H54 (cell line): ENCODE results near the gene MAP4K4.

Source experiments
- DNase-seq: peaks from one replicate; pipeline ENCODE4 v3.0.0; 2011; ENCODE audit warnings: low spot score, mixed read lengths; ENCODE audit not compliant: insufficient read length
- FAIRE-seq: peaks from 3 replicates; lab custom pipeline; 2011; peaks lifted over from hg19 to GRCh38; lab: Jason Lieb, UNC
- POLR2A ChIP-seq: IDR thresholded peaks from 2 replicates; pipeline ENCODE4 v1.6.1; 2011; ENCODE audit warnings: low read depth, mild to moderate bottlenecking, low read length

Gene MAP4K4

GRCh38 chr2:101698844-101699754, 1.6 kb downstream of the MAP4K4 start:
- FAIRE-seq (no peak), DNase-seq (peak; percentile 18)
- TF ChIP-seq POLR2A = no peak

DNA sequence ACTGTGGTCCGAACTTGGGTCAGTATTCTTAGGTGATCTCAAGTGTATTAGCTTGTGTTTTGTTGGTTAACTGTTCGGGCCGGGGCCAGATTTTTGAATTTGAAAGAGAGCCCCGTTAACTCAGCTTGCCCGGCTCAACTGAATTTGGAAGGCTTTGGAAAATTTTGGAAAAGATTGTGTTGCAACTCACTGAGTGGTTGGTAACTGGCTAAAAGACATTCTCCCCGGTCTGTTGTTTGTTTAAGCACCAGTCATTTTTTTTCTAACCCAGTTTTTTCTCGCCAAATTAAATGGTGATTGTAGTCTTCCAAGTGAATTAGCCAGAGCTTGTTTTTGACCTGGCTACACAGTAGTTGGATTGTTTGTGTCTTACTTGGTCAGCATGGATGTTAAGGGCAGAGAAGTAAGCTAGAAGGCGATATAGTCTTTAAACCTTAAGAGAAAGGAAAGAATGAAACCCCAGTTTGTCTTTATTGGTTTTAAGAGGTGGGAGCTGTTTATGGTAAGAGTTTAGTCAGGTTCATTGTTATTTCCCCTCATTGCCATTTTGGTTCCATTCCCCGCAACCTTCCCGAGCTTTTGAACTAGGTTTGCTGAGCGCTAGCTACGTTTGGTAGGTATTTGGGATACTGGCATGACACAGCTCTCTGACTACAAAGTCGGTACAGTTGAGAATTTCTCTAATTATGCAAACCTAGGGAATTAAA, 2.4 kb downstream of the MAP4K4 start:
- no peak for TF ChIP-seq POLR2A
- FAIRE-seq (no peak), DNase-seq (peak; percentile 40)

DNA sequence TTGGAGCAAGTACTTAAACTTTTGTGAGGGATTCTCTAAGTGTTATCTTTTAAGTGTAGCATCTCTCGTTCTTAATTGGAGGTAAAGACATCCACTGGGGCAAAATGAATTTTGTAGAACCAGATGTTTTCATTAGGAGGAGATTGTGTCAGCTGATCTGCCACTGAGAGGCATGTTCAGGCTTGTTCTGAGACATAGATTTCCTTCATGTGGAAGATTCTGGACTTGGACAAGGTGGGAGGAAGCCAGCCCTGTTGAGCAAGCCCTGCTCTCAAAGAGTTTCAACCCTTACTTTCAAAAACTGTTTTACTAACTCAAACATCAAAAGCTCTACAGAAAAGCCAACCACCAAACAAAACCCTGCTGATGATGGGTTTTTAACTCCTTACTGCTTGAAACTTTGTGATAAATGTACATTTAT, 6.5 kb downstream of the MAP4K4 start:
- FAIRE-seq = no peak
- no peak for DNase-seq
- TF ChIP-seq POLR2A = no peak

DNA sequence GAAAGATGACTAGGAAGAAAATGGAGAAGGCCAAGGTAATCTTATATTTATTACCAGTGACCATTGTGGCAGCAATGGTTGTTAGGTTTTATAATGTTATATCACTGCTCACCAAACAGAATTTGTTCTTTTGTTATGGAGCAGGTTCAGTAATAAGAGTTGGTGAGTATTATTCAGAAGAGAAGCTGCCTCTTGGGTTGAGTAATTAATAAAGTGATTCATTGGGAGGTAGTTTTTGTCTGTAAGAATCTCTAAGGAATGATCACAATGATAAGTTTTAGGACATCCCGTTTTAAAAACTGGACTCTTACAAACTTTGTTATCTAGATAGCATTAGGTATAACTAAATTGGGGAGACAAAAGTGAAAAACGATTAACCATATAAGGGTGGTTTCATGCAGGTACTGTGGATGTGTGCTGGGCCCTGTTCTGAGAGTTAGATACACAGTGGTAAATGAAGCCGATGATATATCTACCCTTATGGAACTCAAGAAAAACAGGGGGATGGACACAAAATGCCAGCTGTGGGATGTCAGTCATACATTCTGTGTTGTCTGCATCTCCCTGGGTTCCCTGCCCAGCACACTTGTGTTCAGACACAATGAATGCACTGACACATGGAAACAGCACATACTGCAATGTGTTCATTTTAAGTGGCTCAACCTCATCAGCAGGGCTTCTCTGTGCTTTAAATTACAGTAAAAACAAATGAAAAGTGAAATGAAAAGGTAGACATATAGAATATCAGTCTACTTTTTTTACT, 7.5 kb downstream of the MAP4K4 start:
- TF ChIP-seq POLR2A = no peak
- DNase-seq = no peak
- no peak for FAIRE-seq

DNA sequence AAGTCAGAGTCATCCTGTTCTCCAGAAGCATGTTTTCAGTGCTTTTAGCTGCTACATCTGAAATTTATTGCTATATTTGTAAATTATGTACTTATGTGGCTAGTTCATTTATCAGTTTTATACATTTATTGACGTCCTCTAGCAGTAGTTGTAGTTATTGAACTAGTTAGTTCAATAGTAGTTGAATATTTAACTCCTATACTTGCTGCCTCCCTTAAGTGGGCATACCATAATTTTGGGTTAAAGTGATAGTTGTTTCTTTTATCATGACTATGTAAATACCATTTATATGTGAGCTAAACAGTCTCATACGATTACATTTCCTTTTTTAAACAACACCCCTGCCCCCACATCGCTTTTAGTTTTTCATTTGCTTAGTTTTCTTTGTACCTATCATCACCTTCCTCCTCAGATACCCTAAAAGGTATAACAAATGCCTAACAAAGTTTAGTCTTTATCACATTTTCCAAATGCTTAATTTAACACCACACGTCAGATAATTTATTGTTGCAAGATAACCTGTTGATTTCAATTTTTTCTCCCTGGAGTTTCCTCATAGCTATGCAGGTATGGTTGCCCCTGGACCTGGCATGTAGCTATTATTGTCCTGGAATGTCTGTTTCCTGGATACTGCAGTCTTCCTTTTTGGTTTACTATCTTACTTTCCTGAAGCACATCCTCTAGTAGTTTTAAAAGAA, 8.8 kb downstream of the MAP4K4 start:
- no peak for TF ChIP-seq POLR2A
- DNase-seq = no peak
- FAIRE-seq = no peak

- no peak for FAIRE-seq
- DNase-seq = no peak
- no peak for TF ChIP-seq POLR2A
Measured at GRCh38 chr2:101706819-101707177, 9.3 kb downstream of the MAP4K4 start.

GRCh38 chr2:101710036-101710435, 12.5 kb downstream of the MAP4K4 start:
- peak; percentile 55 for FAIRE-seq
- no peak for TF ChIP-seq POLR2A
- no peak for DNase-seq

DNA sequence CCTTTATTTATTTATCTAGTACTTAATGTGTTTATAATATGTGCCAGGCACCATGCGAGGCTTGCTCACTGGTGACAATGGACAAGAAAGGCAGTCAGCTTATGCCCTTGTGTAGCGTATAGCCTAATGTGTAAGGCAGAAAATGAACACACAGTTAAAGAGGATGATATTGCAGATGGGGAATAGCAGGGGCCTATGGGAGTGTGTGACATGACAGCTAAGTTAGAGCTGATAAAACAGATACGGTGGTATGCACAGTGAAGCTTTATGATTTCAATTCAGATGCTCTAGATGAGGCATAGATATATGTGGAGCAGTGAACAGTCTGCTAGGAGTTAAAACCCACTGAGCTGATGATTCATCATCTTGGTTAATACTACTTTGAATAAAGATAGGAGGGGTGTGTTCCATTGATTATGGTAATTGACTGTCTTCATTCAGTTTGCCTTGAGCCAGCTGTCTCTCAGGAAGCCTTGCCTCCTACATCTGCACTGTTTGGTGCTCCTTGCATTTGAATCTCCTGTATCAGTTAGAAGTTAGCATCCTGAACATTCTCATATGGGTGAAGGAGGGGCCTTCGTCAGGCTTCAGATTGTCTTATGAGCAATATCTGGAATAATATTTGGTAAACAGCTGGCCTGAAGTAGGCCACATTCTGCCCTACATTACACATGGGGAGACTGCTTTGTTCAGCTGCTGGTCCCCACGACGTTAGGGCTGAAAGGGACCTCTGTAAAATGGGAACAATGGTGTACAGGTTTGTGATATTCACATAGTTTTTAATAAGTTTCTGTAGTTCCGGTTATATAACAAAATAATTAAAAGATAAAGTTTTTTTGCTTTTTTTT, 13.2 kb downstream of the MAP4K4 start:
- TF ChIP-seq POLR2A = no peak
- no peak for DNase-seq
- FAIRE-seq = peak; percentile 87

GRCh38 chr2:101714118-101714517, 16.6 kb downstream of the MAP4K4 start:
- FAIRE-seq (no peak), DNase-seq (no peak)
- TF ChIP-seq POLR2A = no peak

- no peak for DNase-seq
- FAIRE-seq = no peak
Measured at GRCh38 chr2:101717071-101717845, 19.8 kb downstream of the MAP4K4 start.

DNA sequence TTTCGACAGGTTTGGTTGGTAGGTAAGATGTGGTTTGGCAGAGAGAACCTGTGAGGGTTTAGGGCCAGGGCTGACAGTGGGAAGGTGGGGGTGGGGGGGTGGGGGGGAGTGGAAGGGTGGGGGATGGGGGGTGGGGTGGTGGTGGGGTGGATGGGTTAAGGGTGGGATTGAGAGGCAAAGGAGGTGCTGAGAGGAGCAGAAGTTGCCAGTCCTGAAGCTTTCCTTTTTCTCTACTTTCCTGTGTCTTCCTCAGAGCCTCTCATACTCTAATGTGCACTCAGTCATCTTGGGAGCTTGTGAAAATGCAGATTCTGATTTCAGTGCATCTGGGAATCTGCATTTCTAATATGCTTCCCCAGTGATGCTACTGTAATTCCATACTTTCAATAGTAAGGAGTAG, 21.0 kb downstream of the MAP4K4 start:
- DNase-seq (no peak), FAIRE-seq (no peak)
- TF ChIP-seq POLR2A = no peak

More at GRCh38 chr2:101717071-101717845, 19.8 kb downstream of the MAP4K4 start:
- no peak for TF ChIP-seq POLR2A
